Fibroblast of lung (primary cell): Measurements from ENCODE around the gene KRT39.

ENCODE experiments used
- EZH2 ChIP-seq: IDR thresholded peaks from 2 replicates; pipeline ENCODE4 v1.5.1; 2012; ENCODE audit warnings: low read length, control low read depth, mild to moderate bottlenecking; ENCODE audit errors: missing control alignments
- TF ChIP-seq, protein P1 (sequence below), 2 donors: IDR thresholded peaks in 1 of 2; conservative IDR thresholded peaks in 1 of 2; 1 replicate in 1 of 2; 2 replicates in 1 of 2; pipeline ENCODE4 v1.5.1; 2011 to 2012; ENCODE audit warnings: low read length in 2 of 2, control low read depth in 1 of 2, inconsistent platforms in 1 of 2, low read depth in 1 of 2, mild to moderate bottlenecking in 1 of 2

DNA sequence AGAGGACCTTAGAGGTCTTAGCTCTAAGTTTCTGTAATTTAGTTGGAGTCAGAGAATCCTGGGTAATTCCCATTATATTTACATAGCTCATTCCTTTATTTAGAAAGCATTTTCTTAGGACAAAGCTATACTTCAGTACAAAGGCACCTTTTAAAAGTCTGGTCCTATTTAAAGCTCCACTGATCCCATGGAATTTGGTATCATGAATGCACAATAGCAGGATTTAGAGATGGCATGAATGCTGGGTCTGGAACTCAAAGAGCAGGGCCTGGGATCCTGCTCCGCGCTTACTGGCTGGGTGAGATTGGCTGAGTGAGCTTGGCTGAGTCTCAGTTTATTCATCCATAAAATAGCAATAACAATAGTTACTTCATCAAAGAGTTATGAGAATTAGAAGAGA lies 34.1 kb downstream of the KRT39 start:
- TF ChIP-seq, protein P1, sequence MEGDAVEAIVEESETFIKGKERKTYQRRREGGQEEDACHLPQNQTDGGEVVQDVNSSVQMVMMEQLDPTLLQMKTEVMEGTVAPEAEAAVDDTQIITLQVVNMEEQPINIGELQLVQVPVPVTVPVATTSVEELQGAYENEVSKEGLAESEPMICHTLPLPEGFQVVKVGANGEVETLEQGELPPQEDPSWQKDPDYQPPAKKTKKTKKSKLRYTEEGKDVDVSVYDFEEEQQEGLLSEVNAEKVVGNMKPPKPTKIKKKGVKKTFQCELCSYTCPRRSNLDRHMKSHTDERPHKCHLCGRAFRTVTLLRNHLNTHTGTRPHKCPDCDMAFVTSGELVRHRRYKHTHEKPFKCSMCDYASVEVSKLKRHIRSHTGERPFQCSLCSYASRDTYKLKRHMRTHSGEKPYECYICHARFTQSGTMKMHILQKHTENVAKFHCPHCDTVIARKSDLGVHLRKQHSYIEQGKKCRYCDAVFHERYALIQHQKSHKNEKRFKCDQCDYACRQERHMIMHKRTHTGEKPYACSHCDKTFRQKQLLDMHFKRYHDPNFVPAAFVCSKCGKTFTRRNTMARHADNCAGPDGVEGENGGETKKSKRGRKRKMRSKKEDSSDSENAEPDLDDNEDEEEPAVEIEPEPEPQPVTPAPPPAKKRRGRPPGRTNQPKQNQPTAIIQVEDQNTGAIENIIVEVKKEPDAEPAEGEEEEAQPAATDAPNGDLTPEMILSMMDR (conservative IDR thresholded peaks at IDR 0.05 in 1 of 2, IDR thresholded peaks at IDR 0.05 in 1 of 2; ENCODE audit: low read depth in 1 of 2, low read length in 2 of 2) = no peak
- TF ChIP-seq EZH2 = no peak
